Measurements from ENCODE around the gene TRIP13. TPM values are rescaled to one million over a fixed set of nuclear protein-coding genes. Genes with fewer than 3 reads are reported as not detected.

The TRIP13 gene
- total and polyA plus RNA-seq, 2 experiments from 2014 or later = 9.2 to 9.4 TPM

DNA sequence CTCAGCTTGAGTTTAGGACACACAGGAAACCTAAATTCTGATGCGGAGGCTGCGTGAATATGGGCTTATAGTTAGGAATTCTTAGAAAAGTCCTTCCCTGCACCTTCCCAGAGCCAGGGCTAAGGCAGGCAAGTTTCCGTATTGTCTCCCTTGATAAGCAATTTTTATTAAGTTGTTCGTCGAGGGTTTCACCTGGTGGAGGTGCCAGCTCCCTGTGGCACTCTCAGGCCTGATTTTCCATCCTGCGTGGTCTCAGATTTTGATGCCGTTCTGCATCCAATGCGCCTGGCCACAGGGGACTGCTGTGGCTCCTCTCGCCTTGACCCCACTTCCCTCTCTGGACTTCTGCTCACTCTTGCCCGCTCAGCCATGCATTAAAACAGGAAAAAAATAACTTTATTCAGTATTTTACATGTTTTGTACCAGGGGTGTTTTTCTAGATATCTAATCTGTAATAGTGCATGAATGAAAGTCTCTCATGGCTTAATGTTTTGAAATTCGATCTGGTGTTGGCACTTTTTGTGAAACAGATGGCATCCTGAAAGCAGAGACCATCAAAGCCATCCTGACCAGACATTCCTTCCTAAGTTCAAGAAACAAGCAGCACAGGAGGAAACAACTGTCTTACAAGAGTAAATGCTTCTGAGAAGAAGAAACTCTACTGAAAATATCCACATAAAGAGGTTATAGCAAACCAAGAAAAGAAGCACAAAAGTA lies 50.7 kb downstream of the TRIP13 start:
- Histone ChIP-seq H4K20me1 (ENCODE audit: insufficient read depth, poor library complexity, severe bottlenecking) (no peaks in the 10 kb centered on the region), H3K9me3 (ENCODE audit: low read depth) (no peaks in the 10 kb centered on the region), H3K36me3 (replicated peaks; ENCODE audit: insufficient read depth, low read depth) (no peaks in the 10 kb centered on the region), H3K79me2 (no peaks in the 10 kb centered on the region), H2AFZ (no peak overlapping the region), H3K9me2 (replicated peaks; ENCODE audit: insufficient read depth) (no peaks in the 10 kb centered on the region), H3K27me3 (peaks cover 11% of the 10 kb centered on the region), H3K4me1 (ENCODE audit: insufficient read depth) (peaks cover 22% of the 10 kb centered on the region), H3K4me3 (no peak overlapping the region), H3K27ac (no peak overlapping the region), H3K4me2 (no peak overlapping the region)
- DNase-seq (ENCODE audit: low spot score) = no peak
- 85% methylated on average over 11 of the region's 11 CpGs for WGBS (ENCODE audit: low lambda C conversion rate, missing lambda C conversion rate)
- TF ChIP-seq EZH2phosphoT487 (IDR thresholded peaks at IDR 0.05; ENCODE audit: low read depth, severe bottlenecking, unreplicated experiment) (no peak), EZH2 (IDR thresholded peaks at IDR 0.05; ENCODE audit: borderline replicate concordance) (no peak)
- TF ChIP-seq, protein P1, sequence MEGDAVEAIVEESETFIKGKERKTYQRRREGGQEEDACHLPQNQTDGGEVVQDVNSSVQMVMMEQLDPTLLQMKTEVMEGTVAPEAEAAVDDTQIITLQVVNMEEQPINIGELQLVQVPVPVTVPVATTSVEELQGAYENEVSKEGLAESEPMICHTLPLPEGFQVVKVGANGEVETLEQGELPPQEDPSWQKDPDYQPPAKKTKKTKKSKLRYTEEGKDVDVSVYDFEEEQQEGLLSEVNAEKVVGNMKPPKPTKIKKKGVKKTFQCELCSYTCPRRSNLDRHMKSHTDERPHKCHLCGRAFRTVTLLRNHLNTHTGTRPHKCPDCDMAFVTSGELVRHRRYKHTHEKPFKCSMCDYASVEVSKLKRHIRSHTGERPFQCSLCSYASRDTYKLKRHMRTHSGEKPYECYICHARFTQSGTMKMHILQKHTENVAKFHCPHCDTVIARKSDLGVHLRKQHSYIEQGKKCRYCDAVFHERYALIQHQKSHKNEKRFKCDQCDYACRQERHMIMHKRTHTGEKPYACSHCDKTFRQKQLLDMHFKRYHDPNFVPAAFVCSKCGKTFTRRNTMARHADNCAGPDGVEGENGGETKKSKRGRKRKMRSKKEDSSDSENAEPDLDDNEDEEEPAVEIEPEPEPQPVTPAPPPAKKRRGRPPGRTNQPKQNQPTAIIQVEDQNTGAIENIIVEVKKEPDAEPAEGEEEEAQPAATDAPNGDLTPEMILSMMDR (IDR thresholded peaks at IDR 0.05; ENCODE audit: poor library complexity) = no peak

- WGBS (ENCODE audit: low lambda C conversion rate, missing lambda C conversion rate) = 63% methylated on average over 7 of the region's 7 CpGs
- no peaks in the 10 kb centered on the region for H3K9me3 ChIP-seq (ENCODE audit: low read depth)
- DNase-seq (ENCODE audit: low spot score) = no peak
- H3K36me3 ChIP-seq (replicated peaks; ENCODE audit: insufficient read depth, low read depth) = no peaks in the 10 kb centered on the region
- no peak overlapping the region for H3K27ac ChIP-seq
- H3K4me1 ChIP-seq (ENCODE audit: insufficient read depth) = peaks cover 22% of the 10 kb centered on the region
- H3K27me3 ChIP-seq = peaks cover 11% of the 10 kb centered on the region
- H2AFZ ChIP-seq = no peak overlapping the region
- H4K20me1 ChIP-seq (ENCODE audit: insufficient read depth, poor library complexity, severe bottlenecking) = no peaks in the 10 kb centered on the region
- H3K79me2 ChIP-seq = no peaks in the 10 kb centered on the region
- TF ChIP-seq EZH2 (IDR thresholded peaks at IDR 0.05; ENCODE audit: borderline replicate concordance) (no peak), EZH2phosphoT487 (IDR thresholded peaks at IDR 0.05; ENCODE audit: low read depth, severe bottlenecking, unreplicated experiment) (no peak)
- TF ChIP-seq, protein P1 (IDR thresholded peaks at IDR 0.05; ENCODE audit: poor library complexity) = no peak
- H3K4me2 ChIP-seq = no peak overlapping the region
- H3K4me3 ChIP-seq = no peak overlapping the region
- H3K9me2 ChIP-seq (replicated peaks; ENCODE audit: insufficient read depth) = no peaks in the 10 kb centered on the region
Measured at GRCh38 chr5:943918-944620, 51.4 kb downstream of the TRIP13 start.

GRCh38 chr5:944621-944927 lies 51.9 kb downstream of the TRIP13 start:
- TF ChIP-seq EZH2phosphoT487 (IDR thresholded peaks at IDR 0.05; ENCODE audit: low read depth, severe bottlenecking, unreplicated experiment) = no peak
- TF ChIP-seq, protein P1 (IDR thresholded peaks at IDR 0.05; ENCODE audit: poor library complexity) = no peak
- TF ChIP-seq EZH2 (IDR thresholded peaks at IDR 0.05; ENCODE audit: borderline replicate concordance) = no peak
- Histone ChIP-seq H3K4me3 (no peak overlapping the region), H3K9me3 (ENCODE audit: low read depth) (no peaks in the 10 kb centered on the region), H4K20me1 (ENCODE audit: insufficient read depth, poor library complexity, severe bottlenecking) (no peaks in the 10 kb centered on the region), H3K27me3 (peaks cover 11% of the 10 kb centered on the region), H3K36me3 (replicated peaks; ENCODE audit: insufficient read depth, low read depth) (no peaks in the 10 kb centered on the region), H3K27ac (no peak overlapping the region), H3K9me2 (replicated peaks; ENCODE audit: insufficient read depth) (no peaks in the 10 kb centered on the region), H3K4me2 (no peak overlapping the region), H2AFZ (no peak overlapping the region), H3K4me1 (ENCODE audit: insufficient read depth) (peaks cover 22% of the 10 kb centered on the region), H3K79me2 (no peaks in the 10 kb centered on the region)
- WGBS (ENCODE audit: low lambda C conversion rate, missing lambda C conversion rate) = 98% methylated on average over 6 of the region's 6 CpGs
- no peak for DNase-seq (ENCODE audit: low spot score)
